HG03108 (cell line): ENCODE results near the gene FAM168B.

ENCODE experiments used
- ATAC-seq: cut with Tn5 transposase; IDR thresholded peaks from one replicate; pipeline ENCODE4 v1.9.1; 2021; ENCODE audit warnings: moderate library complexity; ENCODE audit not compliant: unreplicated experiment

FAM168B gene

GRCh38 chr2:131040661-131041401, 52.4 kb downstream of the FAM168B start:
- ATAC-seq, result no peak

DNA sequence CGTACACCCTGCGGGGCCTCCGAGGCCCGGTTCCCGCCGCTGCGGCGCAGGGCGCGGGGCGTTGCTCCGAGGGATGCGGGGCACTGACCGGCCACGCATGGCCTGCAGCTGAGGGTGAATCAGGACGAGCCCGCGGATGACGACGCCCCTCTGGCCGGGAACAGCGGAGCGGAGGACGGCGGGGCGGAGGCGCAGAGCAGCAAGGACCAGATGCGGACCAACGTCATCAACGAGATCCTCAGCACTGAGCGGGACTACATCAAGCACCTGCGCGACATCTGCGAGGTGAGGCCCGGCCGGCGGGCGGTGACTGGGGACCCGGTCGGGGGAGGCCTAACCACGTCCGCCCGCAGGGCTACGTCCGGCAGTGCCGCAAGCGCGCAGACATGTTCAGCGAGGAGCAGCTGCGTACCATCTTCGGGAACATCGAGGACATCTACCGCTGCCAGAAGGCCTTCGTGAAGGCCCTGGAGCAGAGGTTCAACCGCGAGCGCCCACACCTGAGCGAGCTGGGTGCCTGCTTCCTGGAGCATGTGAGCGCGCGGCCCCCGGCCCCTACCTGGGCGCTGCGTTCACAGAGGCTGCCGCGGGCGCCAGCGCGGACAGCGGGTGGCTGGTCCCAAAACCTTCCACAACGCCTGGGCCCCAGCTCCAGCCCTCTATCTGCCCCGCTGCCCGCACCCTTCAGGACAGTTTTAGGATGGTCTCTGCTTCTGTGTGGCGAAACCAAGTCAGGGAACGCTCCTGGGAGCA, 53.2 kb downstream of the FAM168B start:
- no peak for ATAC-seq

- no peak for ATAC-seq
These were observed 53.7 kb downstream of the FAM168B start for GRCh38 chr2:131039535-131039907.

- ATAC-seq, result no peak
These were observed 54.2 kb downstream of the FAM168B start for GRCh38 chr2:131039101-131039440.

DNA sequence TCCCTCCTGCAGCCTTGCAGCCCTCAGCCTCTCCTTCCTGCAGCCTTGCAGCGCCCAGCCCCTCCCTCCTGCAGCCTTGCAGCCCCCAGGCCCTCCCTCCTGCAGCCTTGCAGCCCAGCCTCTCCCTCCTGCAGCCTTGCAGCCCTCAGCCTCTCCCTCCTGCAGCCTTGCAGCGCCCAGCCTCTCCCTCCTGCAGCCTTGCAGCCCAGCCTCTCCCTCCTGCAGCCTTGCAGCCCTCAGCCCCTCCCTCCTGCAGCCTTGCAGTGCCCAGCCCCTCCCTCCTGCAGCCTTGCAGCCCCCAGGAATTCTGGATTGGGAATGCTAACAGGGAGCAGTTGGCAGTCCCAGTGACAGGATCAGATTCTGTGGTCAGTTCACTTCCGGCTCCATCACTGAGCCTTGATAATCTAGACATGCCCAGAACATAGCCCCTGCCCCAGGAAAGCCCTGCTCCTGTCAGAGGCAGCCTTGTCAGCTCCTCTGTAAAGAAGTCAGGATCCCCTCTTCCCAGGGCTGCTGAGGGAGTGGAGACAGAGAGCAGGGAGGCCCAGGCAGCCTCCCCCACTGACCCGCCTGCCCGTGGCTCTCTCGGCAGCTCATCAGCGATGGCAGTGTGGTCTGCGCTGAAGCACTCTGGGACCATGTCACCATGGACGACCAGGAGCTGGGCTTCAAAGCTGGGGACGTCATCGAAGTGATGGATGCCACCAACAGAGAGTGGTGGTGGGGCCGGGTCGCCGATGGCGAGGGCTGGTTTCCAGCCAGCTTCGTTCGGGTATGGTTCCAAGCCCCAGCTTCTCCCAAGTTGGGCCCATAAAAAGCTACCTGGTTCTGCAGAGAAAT, 54.8 kb downstream of the FAM168B start:
- ATAC-seq, result no peak

- ATAC-seq, result no peak
These were observed 55.6 kb downstream of the FAM168B start for GRCh38 chr2:131037398-131038257.

- ATAC-seq, result no peak
These were observed 56.4 kb downstream of the FAM168B start for GRCh38 chr2:131036696-131037397.

GRCh38 chr2:131036269-131036668, 57.0 kb downstream of the FAM168B start:
- no peak for ATAC-seq

GRCh38 chr2:131035826-131036231, 57.4 kb downstream of the FAM168B start:
- ATAC-seq, result no peak

DNA sequence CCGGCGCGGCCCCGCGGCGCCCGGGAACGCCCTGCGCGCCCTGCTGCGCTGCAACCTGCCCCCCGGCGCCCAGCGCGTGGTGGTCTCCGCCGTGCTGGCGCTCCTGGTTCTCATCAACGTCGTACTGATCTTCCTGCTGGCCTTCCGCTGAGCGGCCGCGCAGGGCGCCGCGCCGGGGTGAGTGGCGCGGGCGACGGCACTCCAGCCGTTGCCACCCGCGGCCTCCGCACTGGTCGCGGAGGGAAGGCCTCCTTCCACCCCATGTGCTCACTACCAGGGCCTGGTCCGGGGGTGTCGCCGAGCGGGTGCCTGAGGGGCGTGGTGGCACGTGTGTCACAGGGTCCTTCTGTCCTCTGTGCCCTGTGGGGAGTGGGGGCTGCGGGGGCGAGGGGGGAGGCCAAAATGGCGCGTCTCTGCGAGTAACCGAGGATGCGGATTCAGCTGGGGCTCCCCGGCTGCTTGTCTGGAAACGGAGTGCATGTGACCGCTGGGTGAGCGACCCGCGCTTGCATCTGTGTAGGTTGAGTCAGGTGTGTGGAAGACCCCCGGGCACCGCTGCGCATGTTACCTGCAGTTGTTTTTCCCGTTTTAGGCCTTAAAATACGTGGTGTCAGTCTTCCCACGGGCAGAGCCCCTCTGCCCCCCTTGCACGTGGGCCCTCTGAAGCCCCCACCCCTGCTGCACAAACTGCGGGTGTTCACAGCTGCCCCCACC, 58.0 kb downstream of the FAM168B start:
- ATAC-seq, result no peak

GRCh38 chr2:131034122-131035051, 58.9 kb downstream of the FAM168B start:
- no peak for ATAC-seq

GRCh38 chr2:131033786-131034121, 59.5 kb downstream of the FAM168B start:
- no peak for ATAC-seq

GRCh38 chr2:131032393-131032836, 60.8 kb downstream of the FAM168B start:
- ATAC-seq, result no peak

- ATAC-seq, result no peak
These were observed 61.4 kb downstream of the FAM168B start for GRCh38 chr2:131031875-131032274.

DNA sequence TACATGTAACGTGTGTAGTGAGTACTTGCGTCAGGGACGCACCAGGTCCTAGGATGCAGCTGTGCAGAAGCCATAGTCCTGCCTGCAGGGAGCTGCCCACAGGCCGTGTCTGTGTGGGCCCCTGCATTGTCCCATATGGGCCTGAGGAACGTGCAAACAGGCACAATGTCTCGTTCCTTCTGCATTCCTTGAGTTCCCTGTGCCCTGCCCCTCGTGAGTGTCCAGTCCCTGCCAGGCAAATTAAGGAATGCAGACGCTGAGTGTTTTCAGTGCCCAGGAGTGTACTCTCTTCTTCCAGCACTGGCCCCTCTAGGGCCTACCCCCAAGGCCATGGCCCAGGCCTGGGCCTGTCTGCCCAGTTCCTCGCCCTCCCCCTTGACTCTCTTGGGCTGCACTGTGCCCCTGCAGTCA, 61.8 kb downstream of the FAM168B start:
- no peak for ATAC-seq

GRCh38 chr2:131030478-131030971, 62.7 kb downstream of the FAM168B start:
- ATAC-seq, result no peak

GRCh38 chr2:131029812-131030211, 63.4 kb downstream of the FAM168B start:
- ATAC-seq, result no peak
